ENCODE results near the gene AGPS. TPM values are rescaled to one million over a fixed set of nuclear protein-coding genes. Genes with fewer than 3 reads are reported as not detected.

AGPS gene
- total RNA-seq, 4 donors from 2014 or later: 23.1 to 38.8 (median 24.7) TPM

DNA sequence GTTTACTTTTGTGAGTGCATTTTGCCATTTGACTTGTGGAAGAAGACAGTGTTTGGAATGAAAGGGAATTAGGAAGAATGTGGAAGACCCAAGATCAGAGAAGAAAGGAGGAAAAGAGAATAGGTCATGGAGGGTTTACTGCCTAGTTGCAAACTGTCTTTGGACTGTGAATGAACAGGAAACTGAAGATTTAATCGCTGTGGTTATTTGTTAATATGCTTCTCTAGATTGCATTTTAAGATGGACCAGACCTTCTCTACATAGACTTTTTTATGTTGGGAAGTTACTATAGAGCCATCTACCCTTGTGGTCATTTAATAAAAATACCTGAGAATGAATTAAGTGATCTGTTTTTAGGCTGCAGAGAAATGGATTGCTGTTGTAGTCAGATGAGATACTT is 6.2 kb downstream of the AGPS start:
- Histone ChIP-seq H3K27me3 (no peaks in the 10 kb centered on the region), H3K27ac (no peak overlapping the region), H3K4me1 (peaks cover 8 to 10% of the 10 kb centered on the region in 2 donors), H3K9me3 (no peaks in the 10 kb centered on the region), H3K4me3 (replicated peaks in 1 of 3) (no peak overlapping the region), H3K36me3 (no peaks in the 10 kb centered on the region)
- 89 to 90% methylated on average over 1 of the region's 1 CpG for WGBS, 2 donors
- TF ChIP-seq POLR2A (IDR thresholded peaks at IDR 0.05): no peak
- TF ChIP-seq, protein P1, sequence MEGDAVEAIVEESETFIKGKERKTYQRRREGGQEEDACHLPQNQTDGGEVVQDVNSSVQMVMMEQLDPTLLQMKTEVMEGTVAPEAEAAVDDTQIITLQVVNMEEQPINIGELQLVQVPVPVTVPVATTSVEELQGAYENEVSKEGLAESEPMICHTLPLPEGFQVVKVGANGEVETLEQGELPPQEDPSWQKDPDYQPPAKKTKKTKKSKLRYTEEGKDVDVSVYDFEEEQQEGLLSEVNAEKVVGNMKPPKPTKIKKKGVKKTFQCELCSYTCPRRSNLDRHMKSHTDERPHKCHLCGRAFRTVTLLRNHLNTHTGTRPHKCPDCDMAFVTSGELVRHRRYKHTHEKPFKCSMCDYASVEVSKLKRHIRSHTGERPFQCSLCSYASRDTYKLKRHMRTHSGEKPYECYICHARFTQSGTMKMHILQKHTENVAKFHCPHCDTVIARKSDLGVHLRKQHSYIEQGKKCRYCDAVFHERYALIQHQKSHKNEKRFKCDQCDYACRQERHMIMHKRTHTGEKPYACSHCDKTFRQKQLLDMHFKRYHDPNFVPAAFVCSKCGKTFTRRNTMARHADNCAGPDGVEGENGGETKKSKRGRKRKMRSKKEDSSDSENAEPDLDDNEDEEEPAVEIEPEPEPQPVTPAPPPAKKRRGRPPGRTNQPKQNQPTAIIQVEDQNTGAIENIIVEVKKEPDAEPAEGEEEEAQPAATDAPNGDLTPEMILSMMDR (IDR thresholded peaks at IDR 0.05): no peak
- intact Hi-C loops (cut with DNase I): no loop called here
- DNase-seq: no peak

- Histone ChIP-seq H3K4me3 (replicated peaks in 1 of 3) (no peak overlapping the region), H3K9me3 (no peaks in the 10 kb centered on the region), H3K27me3 (no peaks in the 10 kb centered on the region), H3K4me1 (peaks cover 4% of the 10 kb centered on the region in 2 donors), H3K36me3 (no peaks in the 10 kb centered on the region), H3K27ac (no peak overlapping the region)
- TF ChIP-seq, protein P1 (IDR thresholded peaks at IDR 0.05): no peak
- TF ChIP-seq POLR2A (IDR thresholded peaks at IDR 0.05): no peak
- DNase-seq: no peak
- intact Hi-C loops (cut with DNase I): no loop called here
- 69 to 74% methylated on average over 1 of the region's 1 CpG for WGBS, 2 donors
These were observed 6.8 kb downstream of the AGPS start for GRCh38 chr2:177399376-177399775.

DNA sequence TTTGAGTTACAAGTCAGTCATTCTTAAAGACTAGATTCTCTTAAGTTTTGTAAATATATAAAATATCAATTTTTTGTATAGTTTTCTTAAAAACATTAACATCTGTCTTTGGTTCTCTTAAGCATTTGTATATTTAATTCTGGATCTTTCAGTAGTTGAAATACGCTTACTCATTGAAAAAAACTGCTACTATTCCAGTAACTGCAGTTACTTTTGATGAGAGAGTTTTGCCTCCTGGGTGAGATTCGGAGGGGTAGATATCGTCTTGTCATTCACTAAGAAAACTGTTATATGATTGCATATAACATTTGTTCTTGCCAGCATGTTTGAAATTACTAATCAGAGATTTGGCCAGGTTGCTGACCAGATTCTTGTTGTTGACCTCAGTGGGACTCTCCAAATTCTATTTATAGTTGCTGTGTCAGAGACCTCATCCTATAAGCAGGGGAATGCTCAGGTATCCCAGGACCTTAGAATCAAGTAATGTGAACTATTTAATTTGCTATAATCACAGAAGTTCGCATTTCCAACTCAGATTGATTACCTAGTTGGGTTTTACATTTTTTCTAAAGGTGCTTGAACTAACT is 7.9 kb downstream of the AGPS start:
- intact Hi-C loops (cut with DNase I): loop anchor here (10.0 kb wide), 1 partner anchor 56 kb away; no protein-coding TSS in a partner anchor
- DNase-seq: no peak
- H3K9me3 ChIP-seq: no peaks in the 10 kb centered on the region
- no peak for TF ChIP-seq POLR2A (IDR thresholded peaks at IDR 0.05)
- TF ChIP-seq, protein P1 (IDR thresholded peaks at IDR 0.05): no peak
- H3K27ac ChIP-seq: no peak overlapping the region
- H3K27me3 ChIP-seq: no peaks in the 10 kb centered on the region
- no peak overlapping the region for H3K4me3 ChIP-seq (replicated peaks in 1 of 3)
- 92 to 95% methylated on average over 4 of the region's 4 CpGs for WGBS, 2 donors
- no peaks in the 10 kb centered on the region for H3K36me3 ChIP-seq
- peaks cover 4% of the 10 kb centered on the region in 2 donors for H3K4me1 ChIP-seq

DNA sequence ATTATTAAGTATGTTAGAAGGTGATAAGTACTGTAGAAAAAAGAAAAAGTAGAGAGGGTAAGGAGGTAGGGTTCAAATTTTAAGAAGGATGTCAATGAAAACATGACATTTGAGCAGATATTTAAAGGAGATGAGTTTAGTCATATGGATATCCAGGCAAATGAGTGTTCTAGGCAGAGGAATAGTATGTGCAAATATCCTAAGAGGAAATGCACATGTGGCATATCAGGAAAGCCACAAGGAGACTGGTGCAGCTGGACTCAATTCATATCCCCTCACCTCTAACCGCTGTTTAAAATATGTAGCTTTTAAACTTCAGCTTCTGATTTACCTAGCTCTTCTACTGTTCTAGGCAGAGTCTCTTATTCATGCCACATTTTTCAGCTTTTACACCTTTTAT is 9.5 kb downstream of the AGPS start:
- H3K4me1 ChIP-seq: peaks cover 4% of the 10 kb centered on the region in 2 donors

DNA sequence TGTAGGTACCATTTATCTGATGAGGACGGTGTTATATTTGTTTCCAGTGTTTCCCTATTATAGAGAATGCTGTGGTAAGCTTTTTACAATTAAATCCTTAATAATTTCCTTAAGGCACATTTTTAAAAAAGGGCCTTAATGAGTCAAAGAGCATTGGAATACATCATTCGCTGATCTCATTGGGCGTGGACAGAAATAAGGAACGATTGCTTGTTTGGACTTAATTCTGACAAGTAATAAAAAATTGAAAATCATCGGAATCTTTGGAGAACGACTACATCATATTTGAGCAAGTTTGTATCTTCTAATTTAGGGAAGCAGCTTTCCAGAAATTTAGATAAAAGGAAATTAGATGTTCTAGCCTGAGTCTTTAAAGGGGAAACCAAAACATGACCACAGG is 11.3 kb downstream of the AGPS start:
- Histone ChIP-seq H3K27me3 (no peaks in the 10 kb centered on the region), H3K4me1 (peaks cover 4% of the 10 kb centered on the region in 2 donors), H3K36me3 (no peaks in the 10 kb centered on the region), H3K4me3 (replicated peaks in 1 of 3) (no peak overlapping the region), H3K27ac (no peak overlapping the region), H3K9me3 (no peaks in the 10 kb centered on the region)
- no peak for DNase-seq
- 84 to 88% methylated on average over 6 of the region's 6 CpGs for WGBS, 2 donors
- intact Hi-C loops (cut with DNase I): loop anchor here (10.0 kb wide), 1 partner anchor 59 kb away; no protein-coding TSS in a partner anchor
- no peak for TF ChIP-seq POLR2A (IDR thresholded peaks at IDR 0.05)
- TF ChIP-seq, protein P1 (IDR thresholded peaks at IDR 0.05): no peak

More for the DNA sequence above, 9.5 kb downstream of the AGPS start:
- intact Hi-C loops (cut with DNase I): loop anchor here (10.0 kb wide), 1 partner anchor 57 kb away; no protein-coding TSS in a partner anchor
- TF ChIP-seq, protein P1 (IDR thresholded peaks at IDR 0.05): no peak
- no peak for TF ChIP-seq POLR2A (IDR thresholded peaks at IDR 0.05)
- Histone ChIP-seq H3K4me3 (replicated peaks in 1 of 3) (no peak overlapping the region), H3K27me3 (no peaks in the 10 kb centered on the region), H3K36me3 (no peaks in the 10 kb centered on the region), H3K9me3 (no peaks in the 10 kb centered on the region), H3K27ac (no peak overlapping the region)
- 89 to 92% methylated on average over 1 of the region's 1 CpG for WGBS, 2 donors
- no peak for DNase-seq
